Neural cell (in vitro differentiated cells): ENCODE data around the gene NEK10.

ENCODE experiments used
- EP300 ChIP-seq: fragments of 450-650 bp; conservative IDR thresholded peaks from 2 replicates; pipeline ENCODE4 v1.6.1; 2014; ENCODE audit warnings: antibody characterized with exemption, mild to moderate bottlenecking, moderate library complexity; ENCODE audit not compliant: poor library complexity, severe bottlenecking
- EZH2 ChIP-seq: fragments of 200-600, 300-800 bp; shearing (Covaris generic), sonication (generic); IDR thresholded peaks from 2 replicates; pipeline ENCODE4 v1.6.1; 2014; ENCODE audit warnings: antibody characterized with exemption, low read length, borderline replicate concordance, mild to moderate bottlenecking; ENCODE audit not compliant: insufficient read depth, poor library complexity, severe bottlenecking
- MXI1 ChIP-seq: fragments of 450-650 bp; conservative IDR thresholded peaks from 2 replicates; pipeline ENCODE4 v1.6.1; 2014; ENCODE audit warnings: antibody characterized with exemption, mild to moderate bottlenecking; ENCODE audit not compliant: poor library complexity, severe bottlenecking
- POLR2AphosphoS5 ChIP-seq: IDR thresholded peaks from 2 replicates; pipeline ENCODE4 v1.6.1; 2012
- RAD21 ChIP-seq: fragments of 450-650 bp; conservative IDR thresholded peaks from 2 replicates; pipeline ENCODE4 v1.6.1; 2014; ENCODE audit warnings: antibody characterized with exemption, mild to moderate bottlenecking, moderate library complexity
- SMC3 ChIP-seq: fragments of 450-650 bp; conservative IDR thresholded peaks from 2 replicates; pipeline ENCODE4 v1.6.1; 2014; ENCODE audit warnings: antibody characterized with exemption, mild to moderate bottlenecking, moderate library complexity; ENCODE audit not compliant: poor library complexity
- TAF1 ChIP-seq: IDR thresholded peaks from 2 replicates; pipeline ENCODE4 v1.6.1; 2012; ENCODE audit warnings: low read depth
- TF ChIP-seq, protein P1 (sequence below): fragments of 450-650 bp; IDR thresholded peaks from 2 replicates; pipeline ENCODE4 v1.5.1; 2014; ENCODE audit warnings: antibody characterized with exemption, mild to moderate bottlenecking, moderate library complexity; ENCODE audit not compliant: poor library complexity, severe bottlenecking

GRCh38 chr3:27060336-27060735 is 308.8 kb downstream of the NEK10 start:
- TF ChIP-seq, protein P1, sequence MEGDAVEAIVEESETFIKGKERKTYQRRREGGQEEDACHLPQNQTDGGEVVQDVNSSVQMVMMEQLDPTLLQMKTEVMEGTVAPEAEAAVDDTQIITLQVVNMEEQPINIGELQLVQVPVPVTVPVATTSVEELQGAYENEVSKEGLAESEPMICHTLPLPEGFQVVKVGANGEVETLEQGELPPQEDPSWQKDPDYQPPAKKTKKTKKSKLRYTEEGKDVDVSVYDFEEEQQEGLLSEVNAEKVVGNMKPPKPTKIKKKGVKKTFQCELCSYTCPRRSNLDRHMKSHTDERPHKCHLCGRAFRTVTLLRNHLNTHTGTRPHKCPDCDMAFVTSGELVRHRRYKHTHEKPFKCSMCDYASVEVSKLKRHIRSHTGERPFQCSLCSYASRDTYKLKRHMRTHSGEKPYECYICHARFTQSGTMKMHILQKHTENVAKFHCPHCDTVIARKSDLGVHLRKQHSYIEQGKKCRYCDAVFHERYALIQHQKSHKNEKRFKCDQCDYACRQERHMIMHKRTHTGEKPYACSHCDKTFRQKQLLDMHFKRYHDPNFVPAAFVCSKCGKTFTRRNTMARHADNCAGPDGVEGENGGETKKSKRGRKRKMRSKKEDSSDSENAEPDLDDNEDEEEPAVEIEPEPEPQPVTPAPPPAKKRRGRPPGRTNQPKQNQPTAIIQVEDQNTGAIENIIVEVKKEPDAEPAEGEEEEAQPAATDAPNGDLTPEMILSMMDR: no peak
- TF ChIP-seq EZH2: no peak
- TF ChIP-seq SMC3: no peak
- TF ChIP-seq TAF1: no peak
- TF ChIP-seq RAD21: no peak
- no peak for TF ChIP-seq POLR2AphosphoS5
- TF ChIP-seq MXI1: no peak
- no peak for TF ChIP-seq EP300
